CD4-positive, alpha-beta memory T cell (primary cell): ENCODE data around the gene KRTAP10-10. TPM values are rescaled to one million over a fixed set of nuclear protein-coding genes. Genes with fewer than 3 reads are reported as not detected.
"Not testable (repeated sequence)": the region's sequence is repeated elsewhere in the genome, so short reads cannot be mapped to it uniquely, and the experiment has no call there.

Source experiments
- CTCF ChIA-PET: fragments of 350-600 bp; sonication (Branson Sonifier 250); formaldehyde crosslinking; loops from one replicate; lab custom pipeline; 2021; ENCODE audit warnings: inconsistent platforms; ENCODE audit not compliant: partially characterized antibody; lab: Charles Lee
- POLR2A ChIA-PET: fragments of 350-600 bp; sonication (Branson Sonifier 250); formaldehyde crosslinking; loops from one replicate; lab custom pipeline; 2021; ENCODE audit not compliant: partially characterized antibody; lab: Charles Lee
- DNase-seq, 5 donors: peaks; one replicate each; pipeline versions ENCODE4 v3.0.0 to v3.0.0-alpha.2; 2020 to 2022; ENCODE audit warnings: mixed read lengths in 1 of 5
- H3K27ac ChIP-seq: one replicate; pipeline ENCODE4 v1.7.0; 2013; ENCODE audit warnings: low read depth, low read length
- H3K27me3 ChIP-seq: 2 replicates; pipeline ENCODE4 v1.7.0; 2013; ENCODE audit warnings: mild to moderate bottlenecking, low read length, moderate library complexity; ENCODE audit not compliant: insufficient read depth
- H3K36me3 ChIP-seq: 2 replicates; pipeline ENCODE4 v1.7.0; 2013; ENCODE audit warnings: mild to moderate bottlenecking, low read length, moderate library complexity; ENCODE audit not compliant: insufficient read depth
- H3K4me1 ChIP-seq: 2 replicates; pipeline ENCODE4 v1.7.0; 2013; ENCODE audit warnings: mild to moderate bottlenecking, low read length, moderate library complexity; ENCODE audit not compliant: insufficient read depth
- H3K4me3 ChIP-seq, 2 donors: one replicate each; pipeline ENCODE4 v1.7.0; 2013; ENCODE audit warnings: low read length in 2 of 2, mild to moderate bottlenecking in 1 of 2
- H3K9me3 ChIP-seq, 2 donors: one replicate each; pipeline ENCODE4 v1.7.0; 2013; ENCODE audit warnings: low read length in 2 of 2, control low read depth in 1 of 2; ENCODE audit not compliant: control insufficient read depth in 1 of 2
- H3K27ac Mint-ChIP-seq, 7 donors: one replicate each; pipeline ENCODE4 v1.8.0; 2020 to 2021; ENCODE audit warnings: mixed read lengths in 7 of 7, mild to moderate bottlenecking in 6 of 7, inconsistent platforms in 3 of 7, moderate library complexity in 3 of 7
- H3K27me3 Mint-ChIP-seq, 2 donors: one replicate each; pipeline ENCODE4 v1.8.0; 2020 to 2021; ENCODE audit warnings: mixed read lengths in 2 of 2
- H3K36me3 Mint-ChIP-seq, 2 donors: one replicate each; pipeline ENCODE4 v1.8.0; 2020 to 2021; ENCODE audit warnings: mixed read lengths in 2 of 2, inconsistent platforms in 1 of 2, mild to moderate bottlenecking in 1 of 2
- H3K4me1 Mint-ChIP-seq, 4 donors: one replicate each; pipeline ENCODE4 v1.8.0; 2020 to 2021; ENCODE audit warnings: mixed read lengths in 4 of 4, mild to moderate bottlenecking in 1 of 4
- H3K4me3 Mint-ChIP-seq, 8 donors: one replicate each; pipeline ENCODE4 v1.8.0; 2020 to 2021; ENCODE audit warnings: mixed read lengths in 8 of 8, mild to moderate bottlenecking in 7 of 8, moderate library complexity in 6 of 8, inconsistent platforms in 3 of 8
- H3K9me3 Mint-ChIP-seq, 8 donors: one replicate each; pipeline ENCODE4 v1.8.0; 2020 to 2021; ENCODE audit warnings: mixed read lengths in 8 of 8, mild to moderate bottlenecking in 5 of 8, inconsistent platforms in 3 of 8, moderate library complexity in 1 of 8
- intact Hi-C: fragments of 100-400 bp; cut with micrococcal nuclease; formaldehyde crosslinking; loops from one replicate; pipeline ENCODE4 v1.15.1; 2023
- polyA plus RNA-seq, 2 donors: library from polyadenylated mRNA; unstranded; fragments of 300-500 nt; fragmentation: Illumina TruSeq; gene quantifications; one replicate each; pipeline ENCODE4 v1.2.3, GENCODE V29; 2021
- total RNA-seq, 2 experiments: library from RNA; stranded (reverse); gene quantifications; one replicate each; pipeline ENCODE4 v1.2.3, GENCODE V29; 2021

Gene KRTAP10-10, protein sequence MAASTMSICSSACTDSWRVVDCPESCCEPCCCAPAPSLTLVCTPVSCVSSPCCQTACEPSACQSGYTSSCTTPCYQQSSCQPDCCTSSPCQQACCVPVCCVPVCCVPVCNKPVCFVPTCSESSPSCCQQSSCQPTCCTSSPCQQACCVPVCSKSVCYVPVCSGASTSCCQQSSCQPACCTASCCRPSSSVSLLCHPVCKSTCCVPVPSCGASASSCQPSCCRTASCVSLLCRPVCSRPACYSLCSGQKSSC
- total RNA-seq (not detected), polyA plus RNA-seq (not detected)

DNA sequence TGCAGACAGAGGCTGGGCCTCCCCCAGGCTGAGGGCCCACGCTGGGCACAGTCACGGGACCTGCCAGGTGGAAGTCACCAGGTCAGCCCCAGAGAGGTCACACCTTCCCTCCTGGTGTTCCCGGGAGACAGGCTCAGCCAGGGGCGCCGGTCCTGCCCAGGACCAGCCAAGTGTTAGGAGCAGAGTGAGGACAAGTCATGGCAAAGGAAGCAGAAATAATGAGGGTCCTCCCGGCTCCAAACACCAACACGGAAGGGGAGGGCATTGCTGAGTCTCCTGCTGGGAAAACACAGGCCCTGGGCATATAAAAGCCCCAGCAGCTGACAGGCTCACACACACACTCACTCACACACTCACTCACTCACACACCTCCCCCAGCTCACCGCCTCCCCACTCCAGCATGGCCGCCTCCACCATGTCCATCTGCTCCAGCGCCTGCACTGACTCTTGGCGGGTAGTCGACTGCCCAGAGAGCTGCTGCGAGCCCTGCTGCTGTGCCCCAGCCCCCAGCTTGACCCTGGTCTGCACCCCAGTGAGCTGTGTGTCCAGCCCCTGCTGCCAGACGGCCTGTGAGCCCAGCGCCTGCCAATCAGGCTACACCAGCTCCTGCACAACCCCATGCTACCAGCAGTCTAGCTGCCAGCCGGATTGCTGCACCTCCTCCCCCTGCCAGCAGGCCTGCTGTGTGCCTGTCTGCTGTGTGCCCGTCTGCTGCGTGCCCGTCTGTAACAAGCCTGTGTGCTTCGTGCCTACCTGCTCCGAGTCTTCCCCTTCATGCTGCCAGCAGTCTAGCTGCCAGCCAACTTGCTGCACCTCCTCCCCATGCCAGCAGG is at the start of gene KRTAP10-10:
Gene KRTAP10-10, plus strand, starts transcription at position 339 of the 833 bp plus-strand sequence. Its CDS starts 62 bp downstream, at position 401.
- no peak within 1 kb of the TSS for H3K4me3 ChIP-seq
- Mint-ChIP-seq H3K4me1 (peaks cover 0 to 5% (median 1%) of the 10 kb centered on the region in 4 donors), H3K4me3 (peak within 1 kb of the TSS in 1 of 8 donors; percentile 55), H3K27me3 (peaks cover 1 to 13% of the 10 kb centered on the region in 2 donors), H3K36me3 (peaks cover 0 to 12% of the 10 kb centered on the region in 2 donors), H3K9me3 (peaks cover 5 to 36% (median 17%) of the 10 kb centered on the region in 8 donors), H3K27ac (peak within 1 kb of the TSS in 2 of 7 donors; percentile 54 to 57)
- no peaks in the 10 kb centered on the region for H3K36me3 ChIP-seq
- intact Hi-C loops: no loop called here
- H3K27me3 ChIP-seq: no peaks in the 10 kb centered on the region
- no peaks in the 10 kb centered on the region for H3K4me1 ChIP-seq
- no peak for DNase-seq
- no peaks in the 10 kb centered on the region for H3K9me3 ChIP-seq
- CTCF ChIA-PET: no interaction called here
- H3K27ac ChIP-seq: no peak within 1 kb of the TSS
- POLR2A ChIA-PET: no interaction called here

DNA sequence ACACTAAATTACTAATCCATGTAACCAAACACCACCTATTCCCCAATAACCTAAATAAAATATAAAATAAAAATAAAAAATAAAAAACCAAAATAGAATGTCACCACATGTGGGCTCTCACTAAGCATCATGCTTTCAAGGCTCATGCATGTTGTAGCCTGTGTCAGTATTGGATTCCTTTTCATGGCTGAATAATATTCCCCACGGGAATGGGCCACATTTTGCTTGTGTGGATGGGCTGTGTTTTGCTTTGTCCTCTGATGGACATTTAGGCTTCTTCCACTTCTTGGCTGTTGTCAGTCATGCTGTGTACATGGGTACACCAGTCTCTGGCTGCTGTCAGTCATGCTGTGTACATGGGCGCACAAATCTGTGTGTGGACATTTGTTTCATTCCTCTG is 48.1 kb upstream of the KRTAP10-10 start:
- H3K9me3 Mint-ChIP-seq: no peaks in the 10 kb centered on the region
- ChIA-PET CTCF (no interaction called here), POLR2A (no interaction called here)
- H3K9me3 ChIP-seq: no peaks in the 10 kb centered on the region
- H3K27ac Mint-ChIP-seq: peak overlapping the region in 2 of 7 donors; percentile 19 to 24
- no peaks in the 10 kb centered on the region for H3K36me3 Mint-ChIP-seq
- DNase-seq: no peak
- no peak overlapping the region for H3K27ac ChIP-seq
- H3K4me1 Mint-ChIP-seq: peaks cover 5 to 9% (median 7%) of the 10 kb centered on the region in 4 donors
- no peak overlapping the region for H3K4me3 Mint-ChIP-seq
- intact Hi-C loops: no loop called here
- H3K27me3 Mint-ChIP-seq: peaks cover 15 to 18% of the 10 kb centered on the region in 2 donors
- H3K27me3 ChIP-seq: no peaks in the 10 kb centered on the region
- H3K4me1 ChIP-seq: peaks cover 2% of the 10 kb centered on the region
- H3K4me3 ChIP-seq: no peak overlapping the region
- no peaks in the 10 kb centered on the region for H3K36me3 ChIP-seq

DNA sequence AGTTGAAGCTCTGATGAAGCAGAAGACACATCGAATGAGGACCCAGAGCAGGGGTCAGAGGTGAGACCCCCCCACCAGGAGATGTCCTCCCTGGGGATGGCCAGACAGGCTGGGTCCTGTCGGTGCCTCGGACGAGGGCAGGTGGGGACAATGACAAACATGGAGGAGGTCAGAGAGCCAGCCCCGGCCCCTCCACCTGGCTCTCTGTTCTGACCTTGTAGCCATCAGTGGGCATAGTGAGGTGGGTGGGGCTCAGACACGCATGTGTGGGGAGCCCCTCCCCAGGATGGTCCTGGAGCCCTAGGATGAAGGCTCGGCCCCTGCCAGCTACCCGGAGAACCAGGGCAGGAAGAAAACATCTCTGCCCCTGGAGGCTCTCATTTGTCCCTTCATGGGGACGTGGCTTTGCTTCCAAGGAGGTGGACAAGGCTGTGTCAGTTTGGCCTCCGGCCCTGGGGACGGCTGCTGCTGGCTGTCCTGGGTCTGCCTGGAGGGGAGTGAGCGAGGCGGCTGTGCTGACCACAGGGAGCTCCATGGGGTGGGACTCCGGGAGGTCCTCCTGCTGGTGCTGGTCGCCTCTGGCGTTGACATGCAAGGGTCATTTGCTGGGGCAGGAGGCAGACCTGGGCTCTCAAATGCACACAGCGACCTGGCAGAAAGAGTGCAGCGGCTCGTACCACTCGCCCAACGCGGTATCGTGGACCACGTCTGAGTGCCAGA is 47.4 kb upstream of the KRTAP10-10 start:
- ChIA-PET CTCF (no interaction called here), POLR2A (no interaction called here)
- no peak overlapping the region for H3K4me3 Mint-ChIP-seq
- Histone ChIP-seq H3K4me3 (no peak overlapping the region), H3K9me3 (no peaks in the 10 kb centered on the region), H3K27me3 (no peaks in the 10 kb centered on the region), H3K36me3 (no peaks in the 10 kb centered on the region), H3K27ac (no peak overlapping the region), H3K4me1 (no peaks in the 10 kb centered on the region)
- H3K27me3 Mint-ChIP-seq: peaks cover 15 to 18% of the 10 kb centered on the region in 2 donors
- intact Hi-C loops: no loop called here
- H3K36me3 Mint-ChIP-seq: no peaks in the 10 kb centered on the region
- H3K4me1 Mint-ChIP-seq: peaks cover 0 to 5% (median 3%) of the 10 kb centered on the region in 4 donors
- peak overlapping the region in 2 of 7 donors; percentile 19 to 24 for H3K27ac Mint-ChIP-seq
- H3K9me3 Mint-ChIP-seq: no peaks in the 10 kb centered on the region
- no peak for DNase-seq

DNA sequence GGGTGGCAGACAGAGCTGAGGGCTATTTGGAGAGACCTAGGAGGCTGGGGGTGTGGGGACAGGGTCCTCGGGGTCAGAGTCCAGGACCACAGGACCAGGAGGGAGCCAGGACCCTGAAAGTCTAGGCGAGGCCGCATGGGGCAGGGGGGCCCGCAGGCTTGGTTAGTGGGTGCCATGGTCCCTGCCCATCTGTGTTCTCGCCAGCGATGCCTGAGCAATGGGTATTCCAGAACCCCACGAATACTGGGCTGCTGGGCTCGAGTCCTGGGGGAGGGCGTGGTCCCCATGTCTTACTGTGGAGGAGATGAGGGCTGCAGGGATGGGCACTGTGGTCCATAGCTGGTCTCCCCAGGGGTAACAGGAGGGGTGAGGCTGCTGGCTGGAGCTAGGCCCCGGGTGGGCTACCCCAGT is 46.8 kb upstream of the KRTAP10-10 start:
- Histone ChIP-seq H3K4me1 (no peaks in the 10 kb centered on the region), H3K36me3 (no peaks in the 10 kb centered on the region), H3K27ac (no peak overlapping the region), H3K27me3 (no peaks in the 10 kb centered on the region), H3K4me3 (no peak overlapping the region), H3K9me3 (no peaks in the 10 kb centered on the region)
- no peak for DNase-seq
- Mint-ChIP-seq H3K4me3 (no peak overlapping the region), H3K4me1 (peaks cover 0 to 8% (median 3%) of the 10 kb centered on the region in 4 donors), H3K27ac (no peak overlapping the region), H3K36me3 (no peaks in the 10 kb centered on the region), H3K9me3 (no peaks in the 10 kb centered on the region), H3K27me3 (peaks cover 14 to 16% of the 10 kb centered on the region in 2 donors)
- ChIA-PET POLR2A (no interaction called here), CTCF (no interaction called here)
- intact Hi-C loops: no loop called here

DNA sequence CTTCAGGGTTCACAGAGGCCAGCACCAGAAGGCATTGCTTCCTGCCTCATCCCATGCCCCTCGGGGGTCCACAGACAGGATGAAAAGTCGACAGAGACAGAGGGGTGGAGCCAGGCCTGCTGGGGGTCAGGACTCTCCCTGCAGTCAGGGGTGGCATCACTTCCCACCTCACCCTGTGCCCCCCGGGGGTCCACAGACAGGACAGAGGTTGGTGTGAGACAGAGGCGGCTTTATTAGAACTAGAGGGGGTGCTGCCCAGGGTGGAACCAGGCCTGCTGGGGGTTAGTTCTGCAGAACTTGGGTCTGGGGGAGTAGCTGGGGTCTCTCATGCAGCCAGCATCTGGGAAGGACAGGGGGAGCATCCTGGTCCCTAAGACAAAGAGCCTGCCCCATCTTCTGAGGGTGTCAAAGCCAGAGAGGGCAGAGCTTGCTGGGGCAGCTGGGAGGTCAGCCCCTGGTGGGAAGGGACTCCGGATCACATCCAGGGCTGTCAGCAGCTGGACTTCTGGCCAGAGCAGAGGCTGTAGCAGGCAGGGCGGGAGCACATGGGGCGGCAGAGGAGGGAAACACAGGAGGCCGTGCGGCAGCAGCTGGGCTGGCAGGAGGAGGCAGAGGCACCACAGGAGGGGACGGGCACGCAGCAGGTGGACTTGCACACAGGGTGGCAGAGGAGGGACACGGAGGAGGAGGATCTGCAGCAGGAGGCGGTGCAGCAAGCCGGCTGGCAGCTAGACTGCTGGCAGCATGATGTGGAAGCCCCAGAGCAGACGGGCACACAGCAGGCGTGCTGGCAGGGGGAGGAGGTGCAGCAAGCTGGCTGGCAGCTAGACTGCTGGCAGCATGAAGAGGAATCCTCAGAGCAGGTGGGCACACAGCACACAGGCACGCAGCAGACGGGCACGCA is 46.0 kb upstream of the KRTAP10-10 start:
- DNase-seq, H3K4me1 ChIP-seq, H3K4me3 ChIP-seq, CTCF ChIA-PET, H3K4me1 Mint-ChIP-seq, H3K36me3 Mint-ChIP-seq, H3K27ac ChIP-seq, H3K4me3 Mint-ChIP-seq, H3K27ac Mint-ChIP-seq, H3K9me3 Mint-ChIP-seq, H3K9me3 ChIP-seq, intact Hi-C loops, H3K27me3 ChIP-seq, H3K36me3 ChIP-seq: not testable (repeated sequence)
- H3K27me3 Mint-ChIP-seq: peaks cover 8 to 13% of the 10 kb centered on the region in 2 donors
- POLR2A ChIA-PET: interaction anchor here (1.1 kb wide), 1 partner anchor 28 kb away, joined by 3 read pairs; no protein-coding TSS in a partner anchor

DNA sequence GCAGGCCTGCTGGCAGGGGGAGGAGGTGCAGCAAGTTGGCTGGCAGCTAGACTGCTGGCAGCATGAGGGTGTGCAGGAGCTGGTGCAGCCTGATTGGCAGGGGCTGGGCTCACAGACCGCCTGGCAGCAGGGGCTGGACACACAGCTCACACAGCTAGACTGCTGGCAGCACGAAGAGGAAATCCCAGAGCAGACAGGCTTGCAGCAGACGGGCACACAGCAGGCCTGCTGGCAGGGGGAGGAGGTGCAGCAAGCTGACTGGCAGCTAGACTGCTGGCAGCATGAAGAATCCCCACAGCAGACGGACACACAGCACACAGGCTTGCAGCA is 45.4 kb upstream of the KRTAP10-10 start:
- H3K27ac ChIP-seq, H3K36me3 ChIP-seq, H3K4me1 ChIP-seq, H3K9me3 ChIP-seq, H3K4me3 ChIP-seq, intact Hi-C loops, H3K36me3 Mint-ChIP-seq, H3K4me3 Mint-ChIP-seq, H3K27me3 ChIP-seq, H3K9me3 Mint-ChIP-seq, H3K4me1 Mint-ChIP-seq, DNase-seq, H3K27me3 Mint-ChIP-seq, CTCF ChIA-PET: not testable (repeated sequence)
- H3K27ac Mint-ChIP-seq: peak overlapping the region in 1 of 7 donors; percentile 25
- POLR2A ChIA-PET: interaction anchor here (1.1 kb wide), 1 partner anchor 27 kb away, joined by 3 read pairs; no protein-coding TSS in a partner anchor
